HepG2 (cell line): ENCODE results near the gene AP3B2. TPM values are rescaled to one million over a fixed set of nuclear protein-coding genes. Genes with fewer than 3 reads are reported as not detected.

Experiments used
- ARNTL ChIP-seq: sonication (generic); formaldehyde crosslinking; IDR thresholded peaks from 2 replicates; pipeline ENCODE4 v1.4.0; 2020; ENCODE audit warnings: mild to moderate bottlenecking, missing genetic modification reagents
- GATA4 ChIP-seq: sonication (generic); IDR thresholded peaks from 2 replicates; pipeline ENCODE4 v1.6.1; 2016; ENCODE audit warnings: antibody characterized with exemption, low read depth, borderline replicate concordance
- GFI1 ChIP-seq: sonication (generic); formaldehyde crosslinking; IDR thresholded peaks from 2 replicates; pipeline ENCODE4 v1.5.0; 2020; ENCODE audit warnings: missing genetic modification reagents, mild to moderate bottlenecking, borderline replicate concordance
- HMGA1 ChIP-seq: sonication (generic); formaldehyde crosslinking; conservative IDR thresholded peaks from 2 replicates; pipeline ENCODE4 v1.4.0; 2020; ENCODE audit warnings: missing genetic modification reagents
- KAT8 ChIP-seq: IDR thresholded peaks from 2 replicates; pipeline ENCODE4 v1.6.1; 2016; ENCODE audit warnings: missing genetic modification reagents, missing compliant biosample characterization
- KMT2A ChIP-seq: sonication (generic); formaldehyde crosslinking; IDR thresholded peaks from 2 replicates; pipeline ENCODE4 v1.4.0; 2020; ENCODE audit warnings: missing genetic modification reagents
- MBD4 ChIP-seq: IDR thresholded peaks from 2 replicates; pipeline ENCODE4 v1.6.1; 2012; ENCODE audit warnings: low read length, inconsistent platforms, borderline replicate concordance
- MYNN ChIP-seq: sonication (generic); formaldehyde crosslinking; IDR thresholded peaks from 2 replicates; pipeline ENCODE4 v1.4.0; 2020; ENCODE audit warnings: mild to moderate bottlenecking, low read depth, missing genetic modification reagents
- NCOR1 ChIP-seq: fragments of 200-600 bp; sonication (generic); IDR thresholded peaks from 2 replicates; pipeline ENCODE4 v1.7.0; 2017; ENCODE audit warnings: antibody characterized with exemption, low read length, borderline replicate concordance
- RARG ChIP-seq: sonication (generic); formaldehyde crosslinking; IDR thresholded peaks from 2 replicates; pipeline ENCODE4 v1.4.0; 2020; ENCODE audit warnings: low read depth, mild to moderate bottlenecking, missing genetic modification reagents
- SRY ChIP-seq: sonication (generic); formaldehyde crosslinking; IDR thresholded peaks from 2 replicates; pipeline ENCODE4 v1.8.0; 2022; ENCODE audit warnings: mild to moderate bottlenecking, missing genetic modification reagents
- YY1 ChIP-seq: IDR thresholded peaks from 2 replicates; pipeline ENCODE4 v1.6.1; 2011; ENCODE audit warnings: low read length, low read depth, moderate library complexity, mild to moderate bottlenecking; ENCODE audit not compliant: insufficient read depth, insufficient replicate concordance
- ZNF354B ChIP-seq: sonication (generic); formaldehyde crosslinking; IDR thresholded peaks from 2 replicates; pipeline ENCODE4 v1.8.0; 2022; ENCODE audit warnings: mild to moderate bottlenecking, missing genetic modification reagents
- ZNF530 ChIP-seq: sonication (generic); formaldehyde crosslinking; IDR thresholded peaks from 2 replicates; pipeline ENCODE4 v1.5.0; 2020; ENCODE audit warnings: low read depth, mild to moderate bottlenecking, missing genetic modification reagents
- ZNF563 ChIP-seq: sonication (generic); formaldehyde crosslinking; IDR thresholded peaks from 2 replicates; pipeline ENCODE4 v1.8.0; 2022; ENCODE audit warnings: mild to moderate bottlenecking, moderate library complexity, missing genetic modification reagents
- ZNF577 ChIP-seq: sonication (generic); formaldehyde crosslinking; IDR thresholded peaks from 2 replicates; pipeline ENCODE4 v1.4.0; 2020; ENCODE audit warnings: mild to moderate bottlenecking, low read depth, missing genetic modification reagents, borderline replicate concordance
- ZNF589 ChIP-seq: sonication (generic); formaldehyde crosslinking; conservative IDR thresholded peaks from 2 replicates; pipeline ENCODE4 v1.8.0; 2022; ENCODE audit warnings: mild to moderate bottlenecking, moderate library complexity, missing genetic modification reagents
- ZNF644 ChIP-seq: IDR thresholded peaks from 2 replicates; pipeline ENCODE4 v1.6.1; 2016; ENCODE audit warnings: low read depth
- ZNF782 ChIP-seq: sonication (generic); formaldehyde crosslinking; IDR thresholded peaks from 2 replicates; pipeline ENCODE4 v1.4.0; 2020; ENCODE audit warnings: missing genetic modification reagents, mild to moderate bottlenecking, borderline replicate concordance
- polyA plus RNA-seq, 8 experiments: library from polyadenylated mRNA; depleted of rRNA in 3 of 8; stranded (reverse) in 7 of 8; unstranded in 1 of 8; fragments of >200 nt; fragmentation: Illumina TruSeq in 4 of 8; extraction: Trizol in 4 of 8; gene quantifications; 2 replicates each; pipeline versions ENCODE4 v1.2.1 to v1.2.3, GENCODE V29; 2011 to 2016; ENCODE audit warnings: low read depth in 4 of 8, missing spikeins in 1 of 8, mixed read lengths in 1 of 8; ENCODE audit not compliant: insufficient read depth in 1 of 8
- total RNA-seq, 5 experiments: library from RNA; depleted of rRNA; stranded (reverse); fragments of >200 nt; fragmentation: Illumina TruSeq; extraction: Trizol; gene quantifications; 2 replicates each; pipeline ENCODE4 v1.2.3, GENCODE V29; 2016; ENCODE audit warnings: low read depth in 1 of 5
- TF ChIP-seq, protein P1 (sequence below): sonication (generic); formaldehyde crosslinking; IDR thresholded peaks from 2 replicates; pipeline ENCODE4 v1.4.0; 2020; ENCODE audit warnings: mild to moderate bottlenecking, missing genetic modification reagents
- TF ChIP-seq, protein P2 (sequence below): sonication (generic); formaldehyde crosslinking; IDR thresholded peaks from 2 replicates; pipeline ENCODE4 v1.5.0; 2020; ENCODE audit warnings: mild to moderate bottlenecking, missing genetic modification reagents, borderline replicate concordance

Gene AP3B2
- total and polyA plus RNA-seq, 2 of the 13 experiments (the other 11 are each of a cell fraction or from before 2014, with no cell fraction given): not detected

- TF ChIP-seq ZNF644: no peak
- TF ChIP-seq, protein P1, sequence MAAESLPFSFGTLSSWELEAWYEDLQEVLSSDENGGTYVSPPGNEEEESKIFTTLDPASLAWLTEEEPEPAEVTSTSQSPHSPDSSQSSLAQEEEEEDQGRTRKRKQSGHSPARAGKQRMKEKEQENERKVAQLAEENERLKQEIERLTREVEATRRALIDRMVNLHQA (CRISPR knock-in tag): no peak
- peak; percentile 61; the same call in 1 of the 2 replicates for TF ChIP-seq ZNF354B (CRISPR knock-in tag)
- peak; percentile 50; the same call in 1 of the 2 replicates for TF ChIP-seq ZNF782
- TF ChIP-seq, protein P2, sequence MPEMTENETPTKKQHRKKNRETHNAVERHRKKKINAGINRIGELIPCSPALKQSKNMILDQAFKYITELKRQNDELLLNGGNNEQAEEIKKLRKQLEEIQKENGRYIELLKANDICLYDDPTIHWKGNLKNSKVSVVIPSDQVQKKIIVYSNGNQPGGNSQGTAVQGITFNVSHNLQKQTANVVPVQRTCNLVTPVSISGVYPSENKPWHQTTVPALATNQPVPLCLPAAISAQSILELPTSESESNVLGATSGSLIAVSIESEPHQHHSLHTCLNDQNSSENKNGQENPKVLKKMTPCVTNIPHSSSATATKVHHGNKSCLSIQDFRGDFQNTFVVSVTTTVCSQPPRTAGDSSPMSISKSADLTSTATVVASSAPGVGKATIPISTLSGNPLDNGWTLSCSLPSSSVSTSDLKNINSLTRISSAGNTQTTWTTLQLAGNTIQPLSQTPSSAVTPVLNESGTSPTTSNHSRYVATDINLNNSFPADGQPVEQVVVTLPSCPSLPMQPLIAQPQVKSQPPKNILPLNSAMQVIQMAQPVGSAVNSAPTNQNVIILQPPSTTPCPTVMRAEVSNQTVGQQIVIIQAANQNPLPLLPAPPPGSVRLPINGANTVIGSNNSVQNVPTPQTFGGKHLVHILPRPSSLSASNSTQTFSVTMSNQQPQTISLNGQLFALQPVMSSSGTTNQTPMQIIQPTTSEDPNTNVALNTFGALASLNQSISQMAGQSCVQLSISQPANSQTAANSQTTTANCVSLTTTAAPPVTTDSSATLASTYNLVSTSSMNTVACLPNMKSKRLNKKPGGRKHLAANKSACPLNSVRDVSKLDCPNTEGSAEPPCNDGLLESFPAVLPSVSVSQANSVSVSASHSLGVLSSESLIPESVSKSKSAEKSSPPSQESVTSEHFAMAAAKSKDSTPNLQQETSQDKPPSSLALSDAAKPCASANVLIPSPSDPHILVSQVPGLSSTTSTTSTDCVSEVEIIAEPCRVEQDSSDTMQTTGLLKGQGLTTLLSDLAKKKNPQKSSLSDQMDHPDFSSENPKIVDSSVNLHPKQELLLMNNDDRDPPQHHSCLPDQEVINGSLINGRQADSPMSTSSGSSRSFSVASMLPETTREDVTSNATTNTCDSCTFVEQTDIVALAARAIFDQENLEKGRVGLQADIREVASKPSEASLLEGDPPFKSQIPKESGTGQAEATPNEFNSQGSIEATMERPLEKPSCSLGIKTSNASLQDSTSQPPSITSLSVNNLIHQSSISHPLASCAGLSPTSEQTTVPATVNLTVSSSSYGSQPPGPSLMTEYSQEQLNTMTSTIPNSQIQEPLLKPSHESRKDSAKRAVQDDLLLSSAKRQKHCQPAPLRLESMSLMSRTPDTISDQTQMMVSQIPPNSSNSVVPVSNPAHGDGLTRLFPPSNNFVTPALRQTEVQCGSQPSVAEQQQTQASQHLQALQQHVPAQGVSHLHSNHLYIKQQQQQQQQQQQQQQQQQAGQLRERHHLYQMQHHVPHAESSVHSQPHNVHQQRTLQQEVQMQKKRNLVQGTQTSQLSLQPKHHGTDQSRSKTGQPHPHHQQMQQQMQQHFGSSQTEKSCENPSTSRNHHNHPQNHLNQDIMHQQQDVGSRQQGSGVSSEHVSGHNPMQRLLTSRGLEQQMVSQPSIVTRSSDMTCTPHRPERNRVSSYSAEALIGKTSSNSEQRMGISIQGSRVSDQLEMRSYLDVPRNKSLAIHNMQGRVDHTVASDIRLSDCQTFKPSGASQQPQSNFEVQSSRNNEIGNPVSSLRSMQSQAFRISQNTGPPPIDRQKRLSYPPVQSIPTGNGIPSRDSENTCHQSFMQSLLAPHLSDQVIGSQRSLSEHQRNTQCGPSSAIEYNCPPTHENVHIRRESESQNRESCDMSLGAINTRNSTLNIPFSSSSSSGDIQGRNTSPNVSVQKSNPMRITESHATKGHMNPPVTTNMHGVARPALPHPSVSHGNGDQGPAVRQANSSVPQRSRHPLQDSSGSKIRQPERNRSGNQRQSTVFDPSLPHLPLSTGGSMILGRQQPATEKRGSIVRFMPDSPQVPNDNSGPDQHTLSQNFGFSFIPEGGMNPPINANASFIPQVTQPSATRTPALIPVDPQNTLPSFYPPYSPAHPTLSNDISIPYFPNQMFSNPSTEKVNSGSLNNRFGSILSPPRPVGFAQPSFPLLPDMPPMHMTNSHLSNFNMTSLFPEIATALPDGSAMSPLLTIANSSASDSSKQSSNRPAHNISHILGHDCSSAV (CRISPR knock-in tag): no peak
- peak; percentile 55; the same call in 1 of the 2 replicates for TF ChIP-seq ZNF563
- no peak; the same call in 1 of the 2 replicates for TF ChIP-seq SRY (CRISPR knock-in tag)
- no peak for TF ChIP-seq MBD4
- TF ChIP-seq GFI1: no peak
- peak; percentile 77; the same call in 1 of the 2 replicates for TF ChIP-seq KMT2A (CRISPR knock-in tag)
- TF ChIP-seq ZNF577: no peak
- TF ChIP-seq MYNN (CRISPR knock-in tag): 0 out of 2 replicates have a peak, but pooled peaks have one; percentile 39
- no peak for TF ChIP-seq RARG (CRISPR knock-in tag)
- TF ChIP-seq KAT8 (CRISPR knock-in tag): peak; percentile 97
- TF ChIP-seq YY1: no peak
- no peak for TF ChIP-seq NCOR1
- TF ChIP-seq ZNF530 (CRISPR knock-in tag): 0 out of 2 replicates have a peak, but pooled peaks have one; percentile 39
- no peak for TF ChIP-seq ZNF589 (CRISPR knock-in tag)
- peak; percentile 59; the same call in 1 of the 2 replicates for TF ChIP-seq GATA4
- no peak for TF ChIP-seq HMGA1 (CRISPR knock-in tag)
- TF ChIP-seq ARNTL (CRISPR knock-in tag): peak; percentile 73; the same call in 1 of the 2 replicates
These were observed 40.5 kb upstream of the AP3B2 start (continued) for GRCh38 chr15:82749951-82750830.
